WTC11 (cell line): Measurements from ENCODE around the gene PTPRG. TPM values are rescaled to one million over a fixed set of nuclear protein-coding genes. Genes with fewer than 3 reads are reported as not detected.

Experiments
- ATAC-seq: fragments of 200-7000 bp; cut with Tn5 transposase; 2 replicates; pipeline ENCODE4 v1.10.0; 2021; ENCODE audit warnings: mild to moderate bottlenecking, moderate library complexity
- CTCF ChIA-PET: fragments of 300-600 bp; sonication (Branson Sonifier 250); formaldehyde crosslinking; loops from one replicate; lab custom pipeline; 2021; ENCODE audit warnings: antibody characterized with exemption; lab: Charles Lee
- POLR2A ChIA-PET: fragments of 350-600 bp; sonication (Branson Sonifier 250); formaldehyde crosslinking; loops from one replicate; lab custom pipeline; 2021; ENCODE audit warnings: antibody characterized with exemption; lab: Charles Lee
- DNase-seq: peaks from one replicate; pipeline ENCODE4 v3.0.0; 2021; ENCODE audit warnings: low spot score
- H3K27ac Mint-ChIP-seq: 2 replicates; pipeline ENCODE4 v1.8.0; 2021; ENCODE audit warnings: mixed read lengths
- H3K27me3 Mint-ChIP-seq: 2 replicates; pipeline ENCODE4 v1.8.0; 2021; ENCODE audit warnings: low read depth, mild to moderate bottlenecking, moderate library complexity, mixed read lengths
- H3K36me3 Mint-ChIP-seq: 2 replicates; pipeline ENCODE4 v1.8.0; 2021; ENCODE audit warnings: mixed read lengths
- H3K4me1 Mint-ChIP-seq: 2 replicates; pipeline ENCODE4 v1.8.0; 2022; ENCODE audit warnings: mixed read lengths
- H3K4me3 Mint-ChIP-seq: 2 replicates; pipeline ENCODE4 v1.8.0; 2021; ENCODE audit warnings: mild to moderate bottlenecking, moderate library complexity, mixed read lengths
- H3K9me3 Mint-ChIP-seq: 2 replicates; pipeline ENCODE4 v1.8.0; 2021; ENCODE audit warnings: mixed read lengths
- AR ChIP-seq: fragments of 250-450 bp; sonication (Bioruptor Pico); IDR thresholded peaks from 2 replicates; pipeline ENCODE4 v1.9.0; 2021; ENCODE audit warnings: mild to moderate bottlenecking
- ATF1 ChIP-seq: sonication (generic); formaldehyde crosslinking; IDR thresholded peaks from 2 replicates; pipeline ENCODE4 v1.8.1; 2023; ENCODE audit warnings: mild to moderate bottlenecking, moderate library complexity, missing genetic modification reagents
- CTCF ChIP-seq: fragments of 200-600 bp; IDR thresholded peaks from 2 replicates; pipeline ENCODE4 v1.8.0; 2022; ENCODE audit warnings: antibody characterized with exemption
- E2F1 ChIP-seq: sonication (generic); formaldehyde crosslinking; IDR thresholded peaks from 2 replicates; pipeline ENCODE4 v1.8.0; 2022; ENCODE audit warnings: mild to moderate bottlenecking, missing genetic modification reagents
- GRHL2 ChIP-seq: fragments of 250-450 bp; sonication (Bioruptor Pico); IDR thresholded peaks from 2 replicates; pipeline ENCODE4 v1.8.0; 2022; ENCODE audit warnings: mild to moderate bottlenecking, moderate library complexity; ENCODE audit not compliant: insufficient replicate concordance, severe bottlenecking
- IRF1 ChIP-seq: sonication (generic); formaldehyde crosslinking; IDR thresholded peaks from 2 replicates; pipeline ENCODE4 v1.8.0; 2023; ENCODE audit warnings: missing genetic modification reagents
- IRF2 ChIP-seq: sonication (generic); formaldehyde crosslinking; IDR thresholded peaks from 2 replicates; pipeline ENCODE4 v1.8.0; 2022; ENCODE audit warnings: low read depth, missing genetic modification reagents, borderline replicate concordance
- MLX ChIP-seq: sonication (generic); formaldehyde crosslinking; IDR thresholded peaks from 2 replicates; pipeline ENCODE4 v1.8.1; 2023; ENCODE audit warnings: mild to moderate bottlenecking, missing genetic modification reagents, moderate library complexity
- NFYB ChIP-seq: sonication (generic); formaldehyde crosslinking; conservative IDR thresholded peaks from 2 replicates; pipeline ENCODE4 v1.8.0; 2022; ENCODE audit warnings: low read depth, missing genetic modification reagents
- TP53 ChIP-seq: sonication (generic); formaldehyde crosslinking; IDR thresholded peaks from 2 replicates; pipeline ENCODE4 v1.8.1; 2023; ENCODE audit warnings: mild to moderate bottlenecking, missing genetic modification reagents
- ZNF138 ChIP-seq: sonication (generic); formaldehyde crosslinking; conservative IDR thresholded peaks from 2 replicates; pipeline ENCODE4 v1.8.1; 2022; ENCODE audit warnings: mild to moderate bottlenecking, moderate library complexity, missing genetic modification reagents
- ZNF281 ChIP-seq: sonication (generic); formaldehyde crosslinking; IDR thresholded peaks from 2 replicates; pipeline ENCODE4 v1.8.0; 2023; ENCODE audit warnings: mild to moderate bottlenecking, missing genetic modification reagents
- ZNF671 ChIP-seq: fragments of 250-450 bp; sonication (Bioruptor Pico); IDR thresholded peaks from 2 replicates; pipeline ENCODE4 v1.8.0; 2021; ENCODE audit warnings: mild to moderate bottlenecking
- total RNA-seq: library from RNA; stranded (reverse); gene quantifications from 3 replicates; pipeline ENCODE4 v1.2.3, GENCODE V29; 2021
- TF ChIP-seq, protein P1 (sequence below): fragments of 250-450 bp; sonication (Bioruptor Pico); conservative IDR thresholded peaks from 2 replicates; pipeline ENCODE4 v1.9.0; 2021; ENCODE audit warnings: mild to moderate bottlenecking
- TF ChIP-seq, protein P2 (sequence below): sonication (generic); formaldehyde crosslinking; IDR thresholded peaks from 2 replicates; pipeline ENCODE4 v1.8.1; 2022; ENCODE audit warnings: low read depth, missing genetic modification reagents, borderline replicate concordance
- TF ChIP-seq, protein P3 (sequence below): sonication (generic); formaldehyde crosslinking; IDR thresholded peaks from 2 replicates; pipeline ENCODE4 v1.8.0; 2022; ENCODE audit warnings: mild to moderate bottlenecking, missing genetic modification reagents
- TF ChIP-seq, protein P4 (sequence below): sonication (generic); formaldehyde crosslinking; conservative IDR thresholded peaks from 2 replicates; pipeline ENCODE4 v1.8.1; 2023; ENCODE audit warnings: mild to moderate bottlenecking, low read depth, missing genetic modification reagents, moderate library complexity

Gene PTPRG
- total RNA-seq, 1 experiment from 2014 or later: 106 TPM

- Mint-ChIP-seq H3K27ac (peak overlapping the region; percentile 24; the same call in 1 of the 2 replicates), H3K27me3 (no peaks in the 10 kb centered on the region)
- no peak for ATAC-seq
- POLR2A ChIA-PET: interaction anchor here (1.2 kb wide), 1 partner anchor 36 kb away, joined by 3 read pairs; no protein-coding TSS in a partner anchor
- TF ChIP-seq, protein P1, sequence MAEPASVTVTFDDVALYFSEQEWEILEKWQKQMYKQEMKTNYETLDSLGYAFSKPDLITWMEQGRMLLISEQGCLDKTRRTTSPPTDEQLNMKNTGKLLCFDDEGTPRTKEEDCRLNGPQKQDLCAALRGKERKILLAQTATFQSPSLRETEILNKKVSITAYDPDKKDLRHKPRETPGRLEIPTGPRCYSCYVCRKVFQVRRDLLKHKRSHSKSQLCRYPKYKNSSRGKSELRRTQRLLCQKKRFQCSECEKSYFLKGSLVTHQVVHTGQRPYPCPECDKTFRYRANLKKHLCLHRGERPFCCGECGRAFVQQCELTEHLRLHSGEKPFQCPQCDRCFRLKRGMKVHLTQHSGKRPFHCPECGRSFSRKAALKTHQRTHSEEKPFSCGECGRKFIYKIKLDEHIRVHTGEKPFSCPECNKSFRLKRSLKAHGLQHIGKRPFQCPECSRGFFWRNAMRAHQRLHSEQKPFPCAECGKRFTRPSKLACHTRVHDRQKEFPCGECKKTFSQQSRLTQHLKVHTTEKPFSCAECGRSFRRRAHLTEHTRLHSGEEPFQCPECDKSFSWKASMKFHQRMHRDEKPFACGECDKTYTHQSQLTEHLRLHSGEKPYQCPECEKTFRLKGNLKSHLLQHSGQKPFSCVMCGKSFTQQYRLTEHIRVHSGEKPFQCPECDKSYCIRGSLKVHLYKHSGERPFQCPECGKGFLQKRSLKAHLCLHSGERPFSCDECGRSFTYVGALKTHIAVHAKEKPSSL (CRISPR knock-in tag): no peak
- TF ChIP-seq CTCF (no peak), GRHL2 (CRISPR knock-in tag) (no peak), TP53 (no peak), AR (CRISPR knock-in tag) (no peak), NFYB (no peak), ZNF671 (CRISPR knock-in tag) (no peak), E2F1 (CRISPR knock-in tag) (no peak), ZNF281 (CRISPR knock-in tag) (no peak), IRF2 (CRISPR knock-in tag) (no peak), IRF1 (no peak), ZNF138 (CRISPR knock-in tag) (no peak), ATF1 (CRISPR knock-in tag) (no peak), MLX (no peak)
- TF ChIP-seq, protein P2, sequence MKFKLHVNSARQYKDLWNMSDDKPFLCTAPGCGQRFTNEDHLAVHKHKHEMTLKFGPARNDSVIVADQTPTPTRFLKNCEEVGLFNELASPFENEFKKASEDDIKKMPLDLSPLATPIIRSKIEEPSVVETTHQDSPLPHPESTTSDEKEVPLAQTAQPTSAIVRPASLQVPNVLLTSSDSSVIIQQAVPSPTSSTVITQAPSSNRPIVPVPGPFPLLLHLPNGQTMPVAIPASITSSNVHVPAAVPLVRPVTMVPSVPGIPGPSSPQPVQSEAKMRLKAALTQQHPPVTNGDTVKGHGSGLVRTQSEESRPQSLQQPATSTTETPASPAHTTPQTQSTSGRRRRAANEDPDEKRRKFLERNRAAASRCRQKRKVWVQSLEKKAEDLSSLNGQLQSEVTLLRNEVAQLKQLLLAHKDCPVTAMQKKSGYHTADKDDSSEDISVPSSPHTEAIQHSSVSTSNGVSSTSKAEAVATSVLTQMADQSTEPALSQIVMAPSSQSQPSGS: no peak
- TF ChIP-seq, protein P3, sequence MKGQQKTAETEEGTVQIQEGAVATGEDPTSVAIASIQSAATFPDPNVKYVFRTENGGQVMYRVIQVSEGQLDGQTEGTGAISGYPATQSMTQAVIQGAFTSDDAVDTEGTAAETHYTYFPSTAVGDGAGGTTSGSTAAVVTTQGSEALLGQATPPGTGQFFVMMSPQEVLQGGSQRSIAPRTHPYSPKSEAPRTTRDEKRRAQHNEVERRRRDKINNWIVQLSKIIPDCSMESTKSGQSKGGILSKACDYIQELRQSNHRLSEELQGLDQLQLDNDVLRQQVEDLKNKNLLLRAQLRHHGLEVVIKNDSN: no peak
- TF ChIP-seq, protein P4, sequence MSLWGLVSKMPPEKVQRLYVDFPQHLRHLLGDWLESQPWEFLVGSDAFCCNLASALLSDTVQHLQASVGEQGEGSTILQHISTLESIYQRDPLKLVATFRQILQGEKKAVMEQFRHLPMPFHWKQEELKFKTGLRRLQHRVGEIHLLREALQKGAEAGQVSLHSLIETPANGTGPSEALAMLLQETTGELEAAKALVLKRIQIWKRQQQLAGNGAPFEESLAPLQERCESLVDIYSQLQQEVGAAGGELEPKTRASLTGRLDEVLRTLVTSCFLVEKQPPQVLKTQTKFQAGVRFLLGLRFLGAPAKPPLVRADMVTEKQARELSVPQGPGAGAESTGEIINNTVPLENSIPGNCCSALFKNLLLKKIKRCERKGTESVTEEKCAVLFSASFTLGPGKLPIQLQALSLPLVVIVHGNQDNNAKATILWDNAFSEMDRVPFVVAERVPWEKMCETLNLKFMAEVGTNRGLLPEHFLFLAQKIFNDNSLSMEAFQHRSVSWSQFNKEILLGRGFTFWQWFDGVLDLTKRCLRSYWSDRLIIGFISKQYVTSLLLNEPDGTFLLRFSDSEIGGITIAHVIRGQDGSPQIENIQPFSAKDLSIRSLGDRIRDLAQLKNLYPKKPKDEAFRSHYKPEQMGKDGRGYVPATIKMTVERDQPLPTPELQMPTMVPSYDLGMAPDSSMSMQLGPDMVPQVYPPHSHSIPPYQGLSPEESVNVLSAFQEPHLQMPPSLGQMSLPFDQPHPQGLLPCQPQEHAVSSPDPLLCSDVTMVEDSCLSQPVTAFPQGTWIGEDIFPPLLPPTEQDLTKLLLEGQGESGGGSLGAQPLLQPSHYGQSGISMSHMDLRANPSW (CRISPR knock-in tag): no peak
- TF ChIP-seq, all 79 proteins: peak for 0
- Mint-ChIP-seq H3K36me3 (peaks cover 12% of the 10 kb centered on the region), H3K9me3 (peaks cover 8% of the 10 kb centered on the region; the same call in 1 of the 2 replicates), H3K4me1 (peaks cover 83% of the 10 kb centered on the region), H3K4me3 (no peak overlapping the region)
- CTCF ChIA-PET: no interaction called here
- DNase-seq: no peak
Measured at GRCh38 chr3:61665987-61666386, 104.6 kb downstream of the PTPRG start.
